GM21360 (cell line): Measurements from ENCODE around the gene SOCS7.

Source experiments
- ATAC-seq: cut with Tn5 transposase; IDR thresholded peaks from one replicate; pipeline ENCODE4 v1.9.1; 2021; ENCODE audit warnings: mild to moderate bottlenecking, moderate library complexity; ENCODE audit not compliant: unreplicated experiment

Gene SOCS7, protein sequence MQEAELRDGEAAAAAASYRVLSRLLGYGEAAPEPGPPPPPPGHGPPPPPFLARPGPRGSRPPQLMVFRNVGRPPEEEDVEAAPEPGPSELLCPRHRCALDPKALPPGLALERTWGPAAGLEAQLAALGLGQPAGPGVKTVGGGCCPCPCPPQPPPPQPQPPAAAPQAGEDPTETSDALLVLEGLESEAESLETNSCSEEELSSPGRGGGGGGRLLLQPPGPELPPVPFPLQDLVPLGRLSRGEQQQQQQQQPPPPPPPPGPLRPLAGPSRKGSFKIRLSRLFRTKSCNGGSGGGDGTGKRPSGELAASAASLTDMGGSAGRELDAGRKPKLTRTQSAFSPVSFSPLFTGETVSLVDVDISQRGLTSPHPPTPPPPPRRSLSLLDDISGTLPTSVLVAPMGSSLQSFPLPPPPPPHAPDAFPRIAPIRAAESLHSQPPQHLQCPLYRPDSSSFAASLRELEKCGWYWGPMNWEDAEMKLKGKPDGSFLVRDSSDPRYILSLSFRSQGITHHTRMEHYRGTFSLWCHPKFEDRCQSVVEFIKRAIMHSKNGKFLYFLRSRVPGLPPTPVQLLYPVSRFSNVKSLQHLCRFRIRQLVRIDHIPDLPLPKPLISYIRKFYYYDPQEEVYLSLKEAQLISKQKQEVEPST

DNA sequence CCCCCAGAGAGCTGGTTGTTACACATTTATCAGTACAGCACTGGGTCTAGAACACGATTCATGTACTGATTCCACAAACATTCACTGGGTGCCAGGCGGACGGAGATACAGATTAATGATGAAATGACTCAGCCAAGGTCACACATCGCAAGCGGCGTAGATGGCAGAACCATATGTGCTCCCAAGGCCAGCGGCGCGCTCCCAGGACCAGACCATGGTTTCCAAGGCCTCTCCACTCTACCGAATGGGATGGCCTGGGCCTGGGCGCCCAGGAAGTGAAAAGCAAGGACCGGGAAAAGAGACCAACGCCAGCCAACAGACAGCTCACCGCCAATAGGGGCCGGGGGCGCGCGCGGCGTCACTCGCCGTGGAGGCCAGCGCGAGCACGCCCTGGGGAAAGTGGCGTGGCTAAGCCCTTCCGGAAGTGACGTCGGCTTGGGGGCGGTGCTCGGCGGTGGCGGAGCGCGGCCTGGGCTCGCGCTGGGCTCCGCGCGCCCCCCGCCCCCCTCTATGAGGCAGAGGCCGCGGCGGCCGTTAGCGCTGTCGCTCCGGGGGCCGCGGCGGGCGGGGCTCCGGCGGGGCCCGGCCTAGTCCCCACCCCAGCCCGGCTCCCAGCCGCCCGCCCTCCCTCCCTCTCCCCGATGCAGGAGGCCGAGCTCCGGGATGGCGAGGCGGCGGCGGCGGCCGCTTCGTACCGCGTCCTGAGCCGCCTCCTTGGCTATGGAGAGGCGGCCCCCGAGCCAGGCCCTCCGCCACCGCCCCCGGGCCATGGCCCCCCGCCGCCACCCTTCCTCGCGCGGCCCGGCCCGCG lies at the start of gene SOCS7:
TSS of gene SOCS7 (plus strand) at position 433 of the 811 bp plus-strand sequence. CDS start at position 642, 209 bp downstream.
- peak; percentile 83 for ATAC-seq

DNA sequence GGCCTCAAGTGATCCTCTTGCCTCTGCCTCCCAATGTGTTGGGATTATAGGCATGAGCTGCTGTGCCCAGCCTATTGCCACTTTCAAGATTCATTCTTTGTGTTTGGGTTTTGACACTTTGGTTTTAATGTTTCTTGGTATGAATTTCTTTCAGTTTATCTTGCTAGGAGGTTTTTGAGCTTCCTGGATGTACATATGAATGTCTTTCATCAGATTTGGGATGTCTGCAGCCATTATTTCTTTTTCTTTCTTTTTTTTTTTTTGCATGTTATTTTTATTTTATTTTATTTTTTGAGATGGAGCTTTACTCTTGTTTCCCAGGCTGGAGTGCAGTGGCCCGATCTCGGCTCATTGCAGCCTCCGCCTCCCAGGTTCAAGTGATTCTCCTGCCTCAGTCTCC lies 36.1 kb upstream of the SOCS7 start:
- ATAC-seq: no peak

DNA sequence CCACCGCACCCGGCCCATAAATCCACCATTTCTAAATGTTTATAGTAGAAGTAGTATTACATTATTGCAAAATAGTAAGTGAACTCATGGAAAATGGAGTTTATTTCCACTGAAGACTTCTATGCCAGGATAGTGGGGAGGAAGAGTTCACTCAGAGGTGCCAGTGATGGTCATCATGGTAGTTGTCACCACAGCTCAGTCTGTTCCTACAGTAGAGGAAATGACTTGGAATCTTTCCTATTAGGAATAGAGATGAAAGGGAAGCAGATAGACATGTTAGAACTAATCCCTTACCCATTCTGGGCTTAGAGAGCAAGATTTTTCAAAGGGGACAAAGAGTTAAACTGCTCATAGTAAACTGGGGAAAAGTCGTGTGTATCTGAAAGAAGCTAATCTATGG lies 34.6 kb upstream of the SOCS7 start:
- no peak for ATAC-seq

DNA sequence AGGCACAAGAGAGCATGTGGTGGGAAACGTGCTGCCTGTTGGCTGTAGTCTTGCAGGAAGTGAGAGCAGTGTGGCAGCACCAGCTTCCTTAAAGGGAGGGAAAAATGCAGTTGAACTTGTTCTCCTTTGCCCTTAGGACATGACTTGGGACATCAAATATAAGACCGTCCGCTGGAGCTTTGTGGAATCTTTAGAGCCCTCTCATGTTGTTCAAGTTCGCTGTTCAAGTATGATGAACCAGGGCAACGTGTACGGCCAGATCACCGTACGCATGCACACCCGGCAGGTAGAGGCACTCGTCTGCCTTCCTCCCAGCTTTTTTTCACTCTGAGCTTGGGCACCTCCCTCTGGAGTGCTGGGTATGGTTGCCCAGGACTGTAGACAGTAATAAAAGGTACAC lies 31.2 kb upstream of the SOCS7 start:
- no peak for ATAC-seq

DNA sequence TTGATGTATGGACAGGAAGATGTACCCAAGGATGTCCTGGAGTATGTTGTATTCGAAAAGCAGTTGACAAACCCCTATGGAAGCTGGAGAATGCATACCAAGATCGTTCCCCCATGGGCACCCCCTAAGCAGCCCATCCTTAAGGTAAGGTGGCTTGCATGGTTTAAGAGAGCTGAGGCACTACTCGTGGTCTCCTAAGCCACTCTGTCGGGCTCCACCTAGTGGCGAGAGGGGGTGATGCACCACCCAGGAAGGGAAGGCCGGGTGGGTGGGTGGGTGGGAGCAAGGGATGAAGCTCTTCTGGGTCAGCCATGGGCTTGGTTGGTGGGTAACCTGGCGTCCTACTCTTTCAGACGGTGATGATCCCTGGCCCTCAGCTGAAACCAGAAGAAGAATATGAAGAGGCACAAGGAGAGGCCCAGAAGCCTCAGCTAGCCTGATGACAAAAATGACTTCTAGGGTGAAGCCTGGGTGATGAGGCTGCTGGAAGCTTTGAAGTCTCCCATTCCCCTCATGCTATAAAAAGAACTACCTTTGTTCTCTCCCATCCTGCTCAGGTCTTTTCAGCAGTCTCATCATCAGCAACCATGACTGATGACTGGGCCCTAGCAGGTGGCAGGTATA lies 29.4 kb upstream of the SOCS7 start:
- no peak for ATAC-seq

DNA sequence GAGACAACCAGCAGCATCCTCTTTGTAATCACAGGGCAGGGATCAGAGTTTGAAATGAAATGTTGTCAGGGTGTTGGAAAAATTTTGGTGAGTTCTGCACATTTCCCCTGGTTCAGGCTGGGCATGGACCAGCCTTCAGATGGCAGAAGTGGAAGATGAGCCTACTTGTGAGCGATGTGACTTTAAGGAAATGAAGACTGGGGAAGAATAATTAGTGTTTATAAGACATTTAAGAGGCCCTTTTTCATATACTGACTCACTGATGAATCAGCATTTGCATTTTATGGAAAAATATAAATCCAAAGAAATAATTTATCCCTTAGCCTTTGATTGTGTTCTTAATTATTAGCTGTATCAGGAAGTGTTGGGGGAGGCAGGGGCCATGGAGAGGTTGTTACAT lies 28.7 kb upstream of the SOCS7 start:
- ATAC-seq: no peak

DNA sequence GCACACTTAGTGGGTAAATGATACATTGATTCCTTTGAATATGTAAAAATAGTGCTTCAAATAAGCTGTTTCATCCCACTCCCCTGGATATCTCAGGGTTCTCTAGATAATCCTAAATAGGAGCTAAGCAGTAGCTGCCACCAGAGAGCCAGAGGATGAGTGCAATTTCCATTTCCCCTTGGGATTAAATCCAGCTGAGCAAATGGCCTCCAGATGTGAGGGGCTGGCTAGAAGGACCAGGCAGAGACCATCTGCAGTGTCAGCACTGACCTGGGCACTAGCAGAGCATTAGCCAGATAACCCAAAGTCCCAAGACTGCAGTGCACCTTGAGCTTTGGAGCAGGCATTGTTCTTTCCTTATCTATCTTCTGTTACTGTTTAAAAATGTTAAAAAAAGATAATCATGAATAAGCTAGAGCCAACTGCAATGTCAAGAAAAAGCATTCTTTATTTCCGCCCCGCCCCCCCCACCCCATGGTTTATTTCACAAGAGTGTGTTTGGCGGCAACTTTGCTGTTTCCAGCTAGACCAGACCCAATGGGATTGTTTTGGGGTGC lies 27.4 kb upstream of the SOCS7 start:
- no peak for ATAC-seq

DNA sequence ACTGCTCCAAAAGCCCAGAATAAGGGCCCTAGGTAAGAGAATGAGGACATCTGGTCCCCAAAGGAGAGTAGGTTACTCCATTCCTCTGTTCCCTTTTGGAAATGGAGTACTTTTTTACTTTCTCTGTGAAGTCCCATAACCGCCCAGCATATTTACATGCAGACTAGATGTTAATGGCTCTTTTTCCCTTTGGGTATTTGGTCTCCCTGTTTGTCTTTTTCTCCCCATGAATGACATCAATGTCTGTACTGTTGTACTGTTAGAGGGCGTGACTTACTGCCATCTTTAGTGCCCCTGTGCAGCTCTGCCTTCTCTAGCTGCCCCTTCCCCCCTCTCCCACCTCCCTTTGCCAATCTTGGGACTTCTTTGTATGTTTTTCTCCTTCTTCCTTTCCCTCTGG lies 26.9 kb upstream of the SOCS7 start:
- ATAC-seq: no peak

DNA sequence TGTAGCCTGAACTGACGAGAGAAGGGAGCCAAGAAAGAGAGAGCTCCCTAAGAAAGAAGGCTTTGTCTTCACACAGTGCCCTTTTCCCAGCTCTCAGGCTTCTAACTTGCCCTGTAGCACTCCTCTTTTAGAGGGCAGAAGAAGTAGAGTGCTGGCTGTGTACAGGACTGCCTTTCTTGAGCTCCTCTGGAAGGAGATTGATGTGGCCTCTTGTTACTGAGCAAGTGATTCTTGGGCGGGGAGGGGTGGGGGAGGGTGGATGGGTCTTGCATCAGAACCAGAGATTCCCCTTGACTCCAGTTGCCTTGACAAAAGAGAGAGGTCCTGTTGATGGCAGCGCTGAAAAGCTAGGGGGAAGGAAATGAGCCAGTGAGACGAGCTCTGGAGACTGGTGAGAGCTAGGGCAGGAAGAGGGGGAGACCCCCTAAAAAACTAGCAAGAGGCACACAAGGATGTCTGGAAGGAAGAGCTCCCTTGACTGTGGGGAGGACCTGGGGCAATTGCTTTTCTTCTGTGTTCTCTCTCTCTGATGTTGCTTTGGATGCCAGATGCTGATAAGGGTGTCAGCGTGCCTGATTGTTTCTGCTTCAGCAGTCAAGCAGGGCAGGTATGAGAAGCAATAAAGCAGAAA lies 26.3 kb upstream of the SOCS7 start:
- no peak for ATAC-seq

DNA sequence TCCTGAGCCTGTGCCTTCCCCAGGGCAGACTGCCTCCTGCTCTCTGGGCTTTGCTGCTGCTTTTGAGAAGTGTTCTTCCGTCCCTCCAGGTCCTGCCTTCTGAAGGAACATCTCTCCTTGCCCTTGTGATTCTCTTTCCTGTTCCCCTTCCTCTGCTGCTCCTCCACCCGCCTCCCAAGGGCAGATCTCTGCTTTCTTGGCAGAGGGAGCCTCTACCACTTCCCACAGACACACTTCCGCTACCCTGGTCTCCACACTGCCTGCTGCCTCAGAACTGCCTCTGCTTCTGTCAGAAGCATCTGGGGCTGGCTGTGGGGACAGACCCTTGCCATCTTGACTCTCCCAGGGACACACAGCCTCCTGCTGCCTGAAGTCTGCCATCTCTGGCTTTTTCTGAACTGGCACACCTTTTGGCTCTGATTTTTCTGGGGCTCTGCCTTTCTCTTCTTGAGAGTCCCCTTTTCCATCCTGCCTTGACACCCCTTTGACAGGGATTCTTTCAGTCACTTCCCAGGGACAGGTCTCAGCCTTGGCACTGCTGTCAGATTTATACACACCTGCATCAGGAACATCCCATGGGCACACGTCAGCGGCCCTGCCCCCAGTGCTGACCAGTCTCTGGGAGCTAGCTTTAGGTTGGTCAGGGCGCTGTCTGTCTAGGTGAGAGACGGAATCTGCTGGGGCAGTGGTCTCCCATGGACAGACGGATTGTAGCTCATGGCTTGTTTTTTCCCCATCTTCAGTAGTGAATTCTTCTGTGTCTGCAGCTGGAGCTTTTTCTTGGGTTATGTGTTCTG lies 24.4 kb upstream of the SOCS7 start:
- no peak for ATAC-seq

DNA sequence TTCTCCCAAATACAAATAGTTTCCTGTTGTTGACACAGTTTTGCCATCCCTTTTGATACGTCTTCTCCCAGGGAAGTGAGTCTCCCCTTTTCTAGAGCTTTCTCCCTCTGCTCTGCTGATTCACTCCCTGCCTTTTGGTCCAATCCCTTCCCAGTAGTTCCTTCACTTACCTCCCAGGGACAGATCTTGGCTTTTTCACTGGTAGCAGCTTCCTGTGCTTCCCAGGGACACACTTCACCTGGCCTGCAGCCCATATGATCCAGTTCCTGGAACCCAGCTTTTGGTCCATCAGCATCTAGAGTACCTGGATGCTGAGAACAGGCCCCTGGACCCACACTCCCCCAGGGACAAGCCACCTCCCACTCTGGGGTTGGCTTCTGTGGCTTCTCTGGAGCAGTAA lies 23.7 kb upstream of the SOCS7 start:
- ATAC-seq: no peak

DNA sequence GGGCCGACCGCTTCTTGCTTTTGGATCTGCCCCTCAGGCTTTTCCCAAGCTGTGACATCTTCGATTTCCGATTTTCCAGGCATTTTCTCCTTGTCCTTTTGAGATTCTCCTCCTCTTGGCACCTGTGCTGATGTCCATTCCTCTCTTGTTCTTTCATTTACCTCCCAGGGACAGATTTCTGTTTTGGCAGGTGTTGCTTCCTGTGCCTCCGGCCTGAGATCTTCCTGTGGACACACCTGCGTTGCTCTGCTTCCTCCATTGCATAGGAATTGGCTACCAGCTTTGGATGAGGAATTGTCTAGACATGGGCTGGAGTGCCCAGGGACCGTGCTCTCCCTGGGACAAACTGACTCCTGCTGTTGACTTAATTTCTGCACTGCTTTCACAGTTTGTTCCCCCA lies 23.0 kb upstream of the SOCS7 start:
- no peak for ATAC-seq

DNA sequence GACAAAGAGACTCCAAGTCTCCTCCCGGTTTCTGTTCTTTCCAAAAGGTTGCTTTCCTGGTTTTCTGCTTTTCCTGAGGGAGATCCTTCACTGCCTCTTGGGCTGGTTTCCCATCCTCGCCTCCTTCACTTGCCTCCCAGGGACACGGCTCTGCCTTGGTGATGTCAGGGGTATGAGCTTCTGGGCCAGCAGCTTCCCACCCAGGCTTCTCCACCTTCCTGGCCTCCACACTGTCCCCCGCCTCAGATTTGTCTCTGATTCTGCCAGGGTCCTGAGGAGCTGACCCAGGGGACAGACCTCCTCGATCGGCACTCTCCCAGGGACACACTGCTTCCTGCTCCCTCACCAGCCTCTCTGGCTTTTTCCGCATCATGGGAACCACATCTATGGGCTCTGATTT lies 22.4 kb upstream of the SOCS7 start:
- ATAC-seq: no peak

DNA sequence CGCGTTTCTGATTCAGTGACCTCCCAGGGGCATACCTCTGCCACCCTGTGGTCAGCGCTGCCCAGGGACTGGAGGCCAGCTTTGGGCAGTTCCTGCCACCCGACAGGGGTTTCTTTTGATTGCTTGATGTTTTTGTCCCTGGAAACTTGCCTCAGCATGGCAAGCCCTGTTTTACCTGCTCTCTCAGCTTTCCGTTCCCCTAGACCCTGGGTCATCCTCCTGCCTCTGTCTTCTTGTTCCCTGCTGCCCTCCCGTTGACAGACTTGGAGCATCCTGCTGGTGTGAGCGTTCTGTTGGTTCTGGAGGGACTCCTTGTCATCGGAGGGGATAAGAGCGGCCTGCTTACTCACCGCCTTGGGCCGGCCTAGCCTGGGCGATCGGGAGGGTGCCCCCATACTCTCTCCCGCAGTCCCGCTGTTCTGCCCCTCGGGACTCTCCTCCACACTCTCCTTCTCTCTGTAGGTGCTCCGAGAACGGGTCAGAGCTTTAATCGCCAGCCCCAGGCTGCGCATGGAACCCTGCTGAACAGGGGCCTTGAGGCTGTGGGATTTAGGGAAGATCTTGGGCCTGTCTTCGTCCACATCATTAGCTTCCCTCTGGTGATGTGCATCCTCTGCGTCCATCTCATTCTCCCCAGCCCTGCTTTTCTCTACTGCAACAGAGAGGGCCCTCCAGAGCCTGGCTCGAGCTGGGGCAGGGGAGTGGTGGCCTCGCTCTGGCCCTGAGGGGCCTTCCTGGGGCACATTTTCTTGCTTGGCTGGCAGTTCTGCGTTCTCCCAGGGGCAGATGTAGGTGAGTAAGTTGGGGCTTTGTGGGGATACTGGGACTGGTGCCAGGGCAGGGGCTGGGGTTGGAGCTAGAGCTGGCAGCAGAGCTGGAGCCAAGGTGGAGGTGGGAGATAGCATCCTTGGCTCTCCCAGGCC lies 21.6 kb upstream of the SOCS7 start:
- ATAC-seq: no peak

DNA sequence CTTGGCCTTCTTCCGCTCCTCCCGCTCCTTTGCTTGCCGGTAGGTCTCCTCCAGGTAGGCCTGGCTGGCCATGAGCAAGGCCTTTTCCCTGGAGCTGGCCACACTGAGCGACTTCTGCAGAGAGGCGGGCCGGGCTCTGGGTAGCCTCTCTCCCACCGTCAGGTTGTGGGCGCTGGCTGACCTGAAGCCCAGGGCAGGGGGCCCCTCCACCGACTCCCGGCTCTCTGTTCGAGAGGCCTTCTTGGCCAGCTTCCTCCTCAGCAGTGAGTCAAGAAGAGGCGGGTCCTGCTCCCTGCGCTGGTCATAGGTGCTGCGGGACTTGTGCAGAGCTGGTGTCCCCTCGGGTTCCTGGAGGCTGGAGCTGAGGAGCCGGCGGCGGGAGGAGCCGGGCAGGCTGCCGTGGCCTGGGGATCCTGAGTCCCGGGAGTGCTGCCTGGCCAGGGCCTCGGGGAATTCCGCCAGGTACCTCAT lies 20.7 kb upstream of the SOCS7 start:
- ATAC-seq: no peak

DNA sequence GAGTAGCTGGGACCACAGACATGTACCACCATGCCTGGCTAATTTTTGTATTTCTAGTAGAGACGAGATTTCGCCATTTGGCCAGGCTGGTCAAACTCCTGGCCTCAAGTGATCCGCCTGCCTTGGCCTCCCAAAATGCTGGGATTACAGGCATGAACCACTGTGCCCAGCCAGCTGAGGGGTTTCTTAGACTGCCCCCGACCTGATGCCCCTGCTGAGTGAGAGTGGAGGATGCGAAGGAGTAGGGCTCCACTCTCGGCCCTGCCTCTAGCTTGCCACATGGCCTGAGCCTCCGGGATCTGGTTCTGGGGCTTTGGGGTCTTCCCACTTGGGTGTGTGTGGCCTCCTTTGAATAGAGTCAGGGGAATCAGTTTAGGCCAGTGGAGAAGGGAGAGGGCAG lies 18.9 kb upstream of the SOCS7 start:
- no peak for ATAC-seq

DNA sequence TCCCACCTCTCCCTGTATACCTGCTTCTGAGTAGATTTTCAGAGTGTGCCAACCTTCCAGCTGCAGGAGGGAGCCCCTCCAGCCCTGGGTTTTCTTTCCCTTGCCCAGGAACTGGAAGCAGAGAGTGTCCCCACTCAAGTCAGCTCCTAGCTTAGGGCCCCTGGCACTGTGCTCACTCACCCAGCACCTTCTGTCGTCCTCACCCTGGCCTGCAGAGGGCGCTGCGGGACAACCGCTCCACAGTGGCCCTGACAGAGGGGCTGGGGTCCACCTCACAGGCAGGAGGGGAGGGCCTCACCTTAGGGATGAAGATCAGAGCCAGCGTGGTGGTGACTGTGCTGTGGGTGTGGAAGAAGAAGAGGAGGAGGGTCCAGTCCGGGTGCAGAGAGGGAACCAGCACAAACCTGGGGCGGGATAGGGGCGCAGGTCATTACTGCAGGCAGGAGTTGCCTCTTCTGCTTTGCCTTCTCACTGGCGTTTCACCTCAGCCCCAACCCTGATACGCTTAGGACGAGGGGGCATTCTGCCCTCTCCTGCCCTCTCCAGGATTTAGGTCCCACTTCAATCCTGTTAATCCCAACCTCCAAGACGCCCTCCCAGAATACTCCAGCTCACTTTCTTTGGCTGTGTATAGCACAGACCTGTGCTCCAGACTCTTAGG lies 17.9 kb upstream of the SOCS7 start:
- ATAC-seq: no peak
